ENCODE data around the gene PCSK5.

The PCSK5 gene

DNA sequence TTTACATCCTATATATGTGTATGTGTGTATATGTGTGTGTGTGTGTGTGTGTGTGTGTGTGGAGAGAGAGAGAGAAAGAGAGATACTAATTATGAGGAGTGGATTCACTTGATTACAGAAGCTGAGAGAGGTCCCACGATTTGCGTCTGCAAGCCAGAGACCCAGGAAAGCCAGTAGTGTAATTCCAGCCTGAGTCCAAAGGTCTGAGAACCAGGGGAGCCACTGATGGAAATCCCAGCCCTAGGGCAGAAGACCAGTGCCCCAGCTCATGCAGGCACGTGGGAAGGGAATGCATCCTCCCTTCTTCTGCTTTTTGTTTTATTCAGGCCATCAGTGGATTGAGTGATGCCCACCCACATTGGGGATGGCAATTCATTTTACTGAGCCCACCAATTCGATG, 74.8 kb downstream of the PCSK5 start:
- H3K4me3 ChIP-seq (ENCODE audit: low read depth, low read length): no peak overlapping the region
- TF ChIP-seq CTCF (conservative IDR thresholded peaks at IDR 0.05; ENCODE audit: low read depth, low read length): no peak
- DNase-seq (ENCODE audit: low read depth): no peak

- H3K4me3 ChIP-seq (ENCODE audit: low read depth, low read length): no peak overlapping the region
- no peak for TF ChIP-seq CTCF (conservative IDR thresholded peaks at IDR 0.05; ENCODE audit: low read depth, low read length)
- no peak for DNase-seq (ENCODE audit: low read depth)
These were observed 77.1 kb downstream of the PCSK5 start for GRCh38 chr9:75967556-75967955.

GRCh38 chr9:75974016-75974766, 83.7 kb downstream of the PCSK5 start:
- no peak for DNase-seq (ENCODE audit: low read depth)
- TF ChIP-seq CTCF (conservative IDR thresholded peaks at IDR 0.05; ENCODE audit: low read depth, low read length): no peak
- no peak overlapping the region for H3K4me3 ChIP-seq (ENCODE audit: low read depth, low read length)

DNA sequence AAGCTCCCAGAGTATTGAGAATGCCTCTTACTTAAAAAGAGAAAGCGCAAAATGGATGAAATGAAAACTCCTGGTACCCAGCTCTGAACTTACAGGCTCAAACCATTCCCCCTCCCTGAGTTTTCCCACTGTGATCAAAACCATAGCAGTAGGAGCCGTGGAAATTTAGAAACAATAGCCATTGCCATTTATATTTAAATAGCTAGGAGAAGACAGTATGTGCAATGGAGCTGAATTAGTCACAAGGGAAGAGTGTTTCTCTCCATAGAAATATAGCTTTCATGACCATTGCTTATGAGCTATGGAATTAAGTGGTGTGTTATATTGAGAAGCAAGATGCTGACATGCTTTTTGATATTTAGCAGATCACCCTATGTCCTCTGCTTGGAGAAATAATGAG, 84.6 kb downstream of the PCSK5 start:
- TF ChIP-seq CTCF (conservative IDR thresholded peaks at IDR 0.05; ENCODE audit: low read depth, low read length): no peak
- H3K4me3 ChIP-seq (ENCODE audit: low read depth, low read length): no peak overlapping the region
- no peak for DNase-seq (ENCODE audit: low read depth)

- H3K4me3 ChIP-seq (ENCODE audit: low read depth, low read length): no peak overlapping the region
- DNase-seq (ENCODE audit: low read depth): no peak
- TF ChIP-seq CTCF (conservative IDR thresholded peaks at IDR 0.05; ENCODE audit: low read depth, low read length): no peak
These were observed 86.1 kb downstream of the PCSK5 start for GRCh38 chr9:75976549-75976948.

GRCh38 chr9:75979362-75979761, 88.9 kb downstream of the PCSK5 start:
- TF ChIP-seq CTCF (conservative IDR thresholded peaks at IDR 0.05; ENCODE audit: low read depth, low read length): peak; percentile 68
- no peak overlapping the region for H3K4me3 ChIP-seq (ENCODE audit: low read depth, low read length)
- DNase-seq (ENCODE audit: low read depth): peak; percentile 59

All from choroid plexus epithelial cell (primary cell).